Subcutaneous abdominal adipose tissue (tissue), 5 donors: ENCODE results near the gene SFTPB.
"Not testable (repeated sequence)": the region's sequence is repeated elsewhere in the genome, so short reads cannot be mapped to it uniquely, and the experiment has no call there.

Source experiments
- H3K27ac ChIP-seq: one replicate; pipeline ENCODE4 v1.7.0; 2013; ENCODE audit warnings: low read depth, mild to moderate bottlenecking, inconsistent platforms, low read length, moderate library complexity
- H3K27me3 ChIP-seq, 5 donors: one replicate each; pipeline ENCODE4 v1.7.0; 2013; ENCODE audit warnings: low read length in 5 of 5, inconsistent platforms in 1 of 5; ENCODE audit not compliant: control insufficient read depth in 5 of 5, insufficient read depth in 4 of 5
- H3K36me3 ChIP-seq, 5 donors: one replicate each; pipeline ENCODE4 v1.7.0; 2013; ENCODE audit warnings: low read length in 5 of 5; ENCODE audit not compliant: control insufficient read depth in 5 of 5, insufficient read depth in 5 of 5
- H3K4me1 ChIP-seq, 5 donors: one replicate each; pipeline ENCODE4 v1.7.0; 2013; ENCODE audit warnings: low read length in 5 of 5, mild to moderate bottlenecking in 3 of 5, moderate library complexity in 1 of 5; ENCODE audit not compliant: control insufficient read depth in 5 of 5, insufficient read depth in 5 of 5
- H3K4me3 ChIP-seq, 5 donors: one replicate each; pipeline ENCODE4 v1.7.0; 2013; ENCODE audit warnings: low read length in 5 of 5, low read depth in 1 of 5
- H3K9ac ChIP-seq, 5 donors: one replicate each; pipeline ENCODE4 v1.7.0; 2013; ENCODE audit warnings: low read length in 5 of 5, mild to moderate bottlenecking in 4 of 5, moderate library complexity in 3 of 5
- H3K9me3 ChIP-seq, 5 donors: one replicate each; pipeline ENCODE4 v1.7.0; 2013; ENCODE audit warnings: low read length in 5 of 5; ENCODE audit not compliant: control insufficient read depth in 5 of 5
- donor health status: healthy.
- donor health status: healthy.
- donor health status: healthy.
- donor health status: healthy.
- donor health status: healthy.

Gene SFTPB

DNA sequence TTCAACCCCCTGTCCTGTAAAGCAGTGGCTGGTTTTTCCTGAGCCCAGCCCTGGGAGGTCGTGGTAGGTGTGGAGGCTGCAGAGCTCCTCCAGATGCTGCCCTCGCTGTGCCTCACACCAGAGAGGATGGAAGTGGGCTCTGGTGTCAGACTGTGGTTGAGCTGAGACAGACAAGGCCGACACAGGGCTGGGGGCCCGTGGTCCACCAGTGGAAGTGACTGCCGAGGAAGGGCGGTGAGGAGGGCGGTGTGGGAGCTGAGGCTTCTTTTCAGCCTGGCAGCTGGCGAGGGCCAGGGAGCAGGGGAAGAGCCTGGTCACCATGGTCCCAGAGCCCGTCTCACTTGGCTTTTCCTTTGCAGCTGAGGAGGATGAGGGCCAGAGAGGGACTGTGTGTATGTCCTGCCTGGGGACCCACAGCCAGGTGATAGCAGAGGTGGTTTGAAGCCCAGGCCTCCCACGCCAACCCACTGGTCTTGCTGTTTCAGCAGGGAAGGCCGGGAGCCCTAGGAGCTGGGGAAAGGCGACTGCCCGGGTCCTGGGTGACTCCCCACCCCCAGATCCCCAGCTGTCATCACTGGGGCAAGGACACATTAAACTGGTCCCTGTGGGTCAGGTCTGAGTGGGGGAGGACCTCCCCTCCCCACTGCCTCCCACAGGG lies 8.5 kb downstream of the SFTPB start:
- H3K9ac ChIP-seq = no peak overlapping the region
- no peaks in the 10 kb centered on the region for H3K9me3 ChIP-seq
- no peaks in the 10 kb centered on the region for H3K27me3 ChIP-seq
- peaks cover 0 to 27% (median 22%) of the 10 kb centered on the region in 5 donors for H3K4me1 ChIP-seq
- no peak overlapping the region for H3K27ac ChIP-seq
- peaks cover 0 to 18% (median 4%) of the 10 kb centered on the region in 5 donors for H3K36me3 ChIP-seq
- H3K4me3 ChIP-seq = no peak overlapping the region

DNA sequence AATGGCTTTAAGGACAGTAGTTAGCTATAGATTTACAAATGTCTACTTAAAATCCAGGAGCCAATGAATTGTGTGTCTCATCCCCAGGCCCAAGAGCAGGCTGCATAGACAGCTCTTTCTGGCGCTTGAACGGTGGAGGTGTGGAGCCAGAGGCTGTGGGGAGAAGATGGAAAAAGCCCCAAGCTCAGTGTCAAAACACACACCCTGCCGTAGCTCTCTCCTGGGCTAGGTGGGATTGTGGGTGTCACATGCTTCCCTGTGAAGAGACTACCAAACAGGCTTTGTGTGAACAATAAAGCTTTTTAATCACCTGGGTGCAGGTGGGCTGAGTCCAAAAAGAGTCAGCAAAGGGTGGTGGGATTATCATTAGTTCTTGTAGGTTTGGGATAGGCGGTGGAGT lies 10.6 kb downstream of the SFTPB start:
- H3K9ac ChIP-seq, H3K4me3 ChIP-seq, H3K27me3 ChIP-seq, H3K27ac ChIP-seq, H3K9me3 ChIP-seq: not testable (repeated sequence)
- Histone ChIP-seq H3K36me3 (peaks cover 0 to 24% (median 10%) of the 10 kb centered on the region in 5 donors), H3K4me1 (peaks cover 0 to 16% (median 15%) of the 10 kb centered on the region in 5 donors)

DNA sequence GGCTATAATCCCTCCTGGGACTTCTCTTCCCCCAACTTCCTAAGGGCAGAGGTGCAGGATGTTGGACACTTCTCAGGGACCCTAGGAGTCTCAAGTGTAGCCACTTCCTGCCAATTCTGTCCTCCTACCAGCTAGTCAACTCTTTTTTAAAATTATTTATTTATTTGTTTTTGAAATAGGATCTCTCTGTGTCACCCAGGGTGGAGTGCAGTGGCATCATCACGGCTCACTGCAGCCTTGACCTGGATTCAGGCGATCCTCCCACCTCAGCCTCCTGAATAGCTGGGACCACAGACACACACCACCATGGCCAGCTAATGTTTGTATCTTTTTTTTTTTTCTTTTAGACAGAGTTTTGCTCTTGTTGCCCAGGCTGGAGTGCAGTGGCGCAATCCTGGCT lies 11.5 kb downstream of the SFTPB start:
- Histone ChIP-seq H3K27ac (no peak overlapping the region), H3K9me3 (no peaks in the 10 kb centered on the region), H3K27me3 (no peaks in the 10 kb centered on the region), H3K36me3 (peaks cover 4 to 33% (median 16%) of the 10 kb centered on the region in 5 donors), H3K4me1 (peaks cover 0 to 8% (median 7%) of the 10 kb centered on the region in 5 donors), H3K4me3 (no peak overlapping the region), H3K9ac (no peak overlapping the region)

DNA sequence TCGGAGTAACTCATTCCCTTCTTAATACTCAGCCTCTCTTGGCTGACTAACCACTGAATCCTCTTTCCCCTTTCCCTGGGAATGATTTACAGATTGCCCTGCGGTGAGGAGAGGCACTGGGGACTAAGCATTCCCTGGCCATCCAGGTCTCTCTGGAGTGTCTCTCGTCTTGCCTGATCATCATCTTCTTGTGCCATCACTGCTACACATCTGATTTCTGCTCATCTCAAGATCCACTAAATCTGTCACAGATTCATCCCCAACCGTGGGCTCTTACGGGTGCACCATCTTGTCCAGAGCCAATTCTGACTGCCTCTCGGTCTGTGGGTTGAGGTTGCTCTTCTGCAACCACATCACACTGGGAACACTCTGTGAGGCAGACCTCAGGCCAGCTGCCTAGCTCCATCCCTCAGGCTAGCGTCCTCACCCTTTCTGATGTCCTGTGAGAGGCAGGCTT lies 12.0 kb downstream of the SFTPB start:
- H3K27ac ChIP-seq = no peak overlapping the region
- H3K4me3 ChIP-seq = no peak overlapping the region

DNA sequence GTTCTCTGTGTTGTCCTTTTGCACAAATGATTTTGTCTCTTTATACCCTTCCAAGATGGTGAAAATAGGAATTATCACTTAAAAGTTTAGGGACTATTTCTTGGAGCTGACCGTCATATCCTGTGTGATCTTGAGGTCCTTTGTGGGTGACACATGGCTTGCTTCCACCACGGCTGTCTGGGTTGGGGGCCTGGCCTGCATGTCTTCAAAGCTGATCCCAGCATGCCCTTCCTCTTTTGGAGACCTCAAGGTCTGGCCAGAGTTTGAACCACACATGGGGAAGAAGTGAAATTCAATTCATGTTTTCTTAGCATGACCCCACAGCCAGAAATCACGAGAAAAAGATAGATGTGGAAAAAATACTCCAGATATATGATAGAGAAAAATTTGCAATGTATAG lies 14.0 kb downstream of the SFTPB start:
- H3K27me3 ChIP-seq = no peaks in the 10 kb centered on the region
- H3K27ac ChIP-seq = no peak overlapping the region
- H3K36me3 ChIP-seq = peaks cover 4 to 50% (median 32%) of the 10 kb centered on the region in 5 donors
- H3K9me3 ChIP-seq = no peaks in the 10 kb centered on the region
- H3K4me3 ChIP-seq = no peak overlapping the region
- H3K4me1 ChIP-seq = peaks cover 0 to 17% (median 15%) of the 10 kb centered on the region in 5 donors
- H3K9ac ChIP-seq = no peak overlapping the region

More for the DNA sequence above, 12.0 kb downstream of the SFTPB start:
- H3K4me1 ChIP-seq = peaks cover 0 to 5% (median 3%) of the 10 kb centered on the region in 5 donors
- H3K27me3 ChIP-seq = no peaks in the 10 kb centered on the region
- H3K36me3 ChIP-seq = peaks cover 4 to 38% (median 20%) of the 10 kb centered on the region in 5 donors
- no peak overlapping the region for H3K9ac ChIP-seq
- H3K9me3 ChIP-seq = no peaks in the 10 kb centered on the region

DNA sequence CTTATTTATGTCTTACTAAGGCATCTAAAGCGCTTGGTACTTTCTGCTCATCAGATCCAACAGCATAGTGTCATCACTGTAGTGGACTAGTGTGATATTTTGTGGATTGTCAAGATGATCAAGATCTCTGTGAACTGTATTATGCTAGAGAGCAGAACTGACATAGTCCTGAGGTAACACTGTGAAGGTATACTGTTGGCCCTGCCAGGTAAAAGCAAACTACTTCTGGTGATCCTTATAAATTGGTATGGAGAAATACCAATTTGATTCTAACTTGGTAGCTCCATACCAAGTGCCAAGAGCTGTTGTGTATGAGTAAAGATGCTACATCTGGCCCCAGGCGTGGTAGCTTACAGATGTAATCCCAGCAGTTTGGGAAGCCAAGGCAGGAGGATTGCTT lies 15.9 kb downstream of the SFTPB start:
- Histone ChIP-seq H3K27me3 (no peaks in the 10 kb centered on the region), H3K36me3 (peaks cover 9 to 61% (median 51%) of the 10 kb centered on the region in 5 donors), H3K4me1 (peaks cover 1 to 25% (median 19%) of the 10 kb centered on the region in 5 donors), H3K4me3 (no peak overlapping the region), H3K9me3 (no peaks in the 10 kb centered on the region), H3K9ac (no peak overlapping the region), H3K27ac (no peak overlapping the region)

DNA sequence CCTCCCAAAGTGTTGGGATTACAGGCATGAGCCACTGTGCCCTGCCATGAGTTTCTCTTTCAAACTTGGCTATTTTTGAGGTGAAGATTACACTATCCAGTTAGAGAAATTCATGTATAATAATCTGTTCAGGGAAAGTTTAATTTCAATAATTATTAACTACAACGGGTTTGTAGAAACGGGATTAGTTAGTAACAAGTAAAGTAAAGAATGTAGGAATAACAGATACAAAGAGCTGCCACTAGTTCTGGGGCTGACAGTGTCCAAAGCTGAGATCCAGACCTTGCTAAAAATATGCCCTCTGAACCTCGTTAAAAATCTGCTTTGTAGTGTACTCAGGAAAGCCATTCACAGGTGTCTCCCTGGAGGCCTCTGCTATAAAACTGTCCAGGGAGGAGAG lies 16.9 kb downstream of the SFTPB start:
- H3K27me3 ChIP-seq = no peaks in the 10 kb centered on the region
- H3K36me3 ChIP-seq = peaks cover 13 to 68% (median 57%) of the 10 kb centered on the region in 5 donors
- H3K27ac ChIP-seq = no peak overlapping the region
- H3K9me3 ChIP-seq = no peaks in the 10 kb centered on the region
- H3K4me3 ChIP-seq = no peak overlapping the region
- H3K4me1 ChIP-seq = peaks cover 1 to 25% (median 16%) of the 10 kb centered on the region in 5 donors
- H3K9ac ChIP-seq = no peak overlapping the region

DNA sequence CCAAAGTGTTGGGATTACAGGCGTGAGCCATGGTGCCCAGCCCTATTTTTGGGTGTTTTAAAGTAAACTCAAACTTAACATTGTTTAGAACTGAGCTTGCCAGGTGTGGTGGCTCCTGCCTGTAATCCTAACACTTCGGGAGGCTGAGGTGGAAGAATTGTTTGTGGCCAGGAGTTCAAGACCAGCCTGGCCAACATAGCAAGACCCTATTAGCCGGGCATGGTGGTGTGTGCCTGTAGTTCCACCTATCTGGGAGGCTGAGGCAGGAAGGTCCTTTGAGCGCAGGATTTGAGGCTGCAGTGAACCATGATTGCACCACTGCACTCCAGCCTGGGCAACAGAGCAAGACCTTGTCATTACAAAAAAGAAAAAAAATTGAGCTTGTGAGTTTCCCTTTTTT lies 17.5 kb downstream of the SFTPB start:
- no peak overlapping the region for H3K9ac ChIP-seq
- H3K4me1 ChIP-seq = peaks cover 1 to 25% (median 15%) of the 10 kb centered on the region in 5 donors
- no peaks in the 10 kb centered on the region for H3K9me3 ChIP-seq
- peaks cover 19 to 72% (median 61%) of the 10 kb centered on the region in 5 donors for H3K36me3 ChIP-seq
- H3K4me3 ChIP-seq = no peak overlapping the region
- no peak overlapping the region for H3K27ac ChIP-seq
- H3K27me3 ChIP-seq = no peaks in the 10 kb centered on the region

DNA sequence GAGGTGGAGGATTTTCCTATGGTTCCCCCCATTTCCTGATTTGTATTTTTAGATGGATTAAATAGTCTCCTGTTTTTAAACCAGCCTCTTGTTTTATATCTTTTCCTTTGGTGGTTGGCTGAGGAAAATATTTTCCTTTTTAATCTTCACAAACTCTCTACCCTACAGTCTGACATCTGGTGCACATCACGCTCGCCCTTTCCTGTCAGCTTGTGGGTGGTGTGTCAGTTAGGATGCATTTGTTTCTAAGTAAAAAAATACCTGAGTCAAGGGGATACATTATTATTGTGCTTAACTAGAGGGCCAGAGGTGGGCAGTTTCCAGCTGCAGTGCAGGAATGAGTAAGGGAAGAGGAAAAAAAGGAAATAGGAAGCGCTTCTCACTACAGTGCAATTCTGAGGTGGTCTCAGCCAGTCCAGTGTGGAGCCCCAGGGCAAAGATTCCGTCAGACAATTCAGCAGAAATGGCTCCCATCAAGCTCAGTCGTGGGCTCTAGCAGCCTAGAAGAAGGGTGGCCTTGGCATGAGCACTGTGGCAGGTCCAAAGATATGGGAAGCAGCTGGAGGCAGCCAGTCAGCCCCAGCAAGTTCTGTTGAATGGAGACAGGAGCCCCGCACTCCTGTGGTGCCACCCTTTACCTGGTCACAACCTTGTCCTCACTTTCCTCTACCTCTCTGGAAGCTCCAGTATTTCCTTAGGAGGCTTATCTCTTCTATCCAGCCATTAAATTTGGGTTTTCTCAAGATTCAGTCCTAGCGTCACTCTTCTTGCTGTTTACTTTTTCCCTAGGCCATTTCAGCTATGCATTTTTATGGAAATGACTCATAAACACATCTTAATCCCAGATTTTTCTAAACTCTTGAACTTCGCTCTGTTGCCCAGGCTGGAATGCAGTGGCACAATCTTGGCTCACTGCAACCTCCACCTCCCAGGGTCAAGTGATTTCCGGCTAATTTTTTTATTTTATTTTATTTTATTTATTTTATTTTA lies 18.5 kb downstream of the SFTPB start:
- no peaks in the 10 kb centered on the region for H3K27me3 ChIP-seq
- H3K4me1 ChIP-seq = peaks cover 1 to 25% (median 15%) of the 10 kb centered on the region in 5 donors

DNA sequence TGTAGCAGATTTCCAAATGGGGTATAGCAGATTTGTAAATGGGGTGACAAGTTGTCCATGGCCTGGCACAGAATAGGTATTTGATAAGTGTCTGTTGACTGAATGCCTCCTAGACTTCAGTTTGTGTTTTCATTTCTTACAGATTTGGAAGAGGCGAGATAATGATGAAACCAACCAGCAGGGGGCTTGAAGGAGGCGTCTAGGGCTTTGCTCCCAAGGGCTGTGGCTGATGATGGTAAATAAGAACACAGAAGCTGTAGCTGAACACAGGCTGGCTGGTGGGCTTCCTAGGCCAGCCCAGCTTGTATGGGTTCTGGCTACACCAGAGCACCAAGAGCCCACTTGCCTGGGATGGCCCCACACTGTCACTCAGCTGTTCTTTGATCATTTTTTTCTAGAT lies 19.4 kb downstream of the SFTPB start:
- Histone ChIP-seq H3K9ac (no peak overlapping the region), H3K9me3 (no peaks in the 10 kb centered on the region), H3K4me3 (no peak overlapping the region), H3K36me3 (peaks cover 25 to 90% (median 72%) of the 10 kb centered on the region in 5 donors), H3K4me1 (peaks cover 1 to 25% (median 15%) of the 10 kb centered on the region in 5 donors), H3K27me3 (no peaks in the 10 kb centered on the region), H3K27ac (peak overlapping the region; percentile 70)

More for the DNA sequence above, 18.5 kb downstream of the SFTPB start:
- H3K9me3 ChIP-seq = no peaks in the 10 kb centered on the region
- peaks cover 22 to 82% (median 70%) of the 10 kb centered on the region in 5 donors for H3K36me3 ChIP-seq
- no peak overlapping the region for H3K4me3 ChIP-seq
- H3K27ac ChIP-seq = peak overlapping the region; percentile 70
- H3K9ac ChIP-seq = peak overlapping the region in 3 of 5 donors; percentile 43 to 59 (median 52)
